ENCODE measurements around the gene ZNF445.
"Not testable (repeated sequence)": the region's sequence is repeated elsewhere in the genome, so short reads cannot be mapped to it uniquely, and the experiment has no call there.

Gene ZNF445

DNA sequence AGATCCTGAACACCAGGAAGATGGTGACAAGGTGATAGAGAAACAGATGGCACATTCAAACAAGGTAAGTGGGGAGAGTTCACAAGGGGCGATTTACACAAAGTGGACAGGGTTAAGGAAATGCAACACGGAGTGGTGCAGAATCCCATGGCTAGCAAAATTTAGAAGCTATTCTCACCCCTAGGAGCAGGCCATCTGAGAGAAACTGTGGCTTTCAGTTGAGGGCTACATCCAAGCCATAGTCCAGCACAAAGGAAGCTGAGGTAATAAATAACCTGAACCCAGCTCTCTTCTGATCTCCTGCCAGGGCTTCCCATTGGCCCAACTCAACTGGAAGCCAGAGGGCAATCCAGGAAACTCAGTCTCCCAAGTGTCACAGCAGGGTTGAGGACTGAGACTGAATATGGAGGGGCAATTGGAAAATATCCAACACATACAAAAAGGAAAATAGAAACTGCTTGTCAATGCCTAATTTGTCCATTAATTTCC is 1.2 kb upstream of the ZNF445 start:
- H3K4me1 ChIP-seq (ENCODE audit: control insufficient read depth in 5 of 5, insufficient read depth in 5 of 5, low read length in 5 of 5), result peaks cover 0 to 21% (median 17%) of the 10 kb centered on the region in 5 donors
- H3K27me3 ChIP-seq (ENCODE audit: control insufficient read depth in 5 of 5, insufficient read depth in 4 of 5, low read length in 5 of 5), result no peaks in the 10 kb centered on the region
- H3K9me3 ChIP-seq (ENCODE audit: control insufficient read depth in 5 of 5, low read length in 5 of 5), result no peaks in the 10 kb centered on the region
- no peak overlapping the region for H3K4me3 ChIP-seq (ENCODE audit: low read depth in 1 of 5, low read length in 5 of 5)
- H3K27ac ChIP-seq (ENCODE audit: low read depth, low read length), result no peak overlapping the region
- no peaks in the 10 kb centered on the region for H3K36me3 ChIP-seq (ENCODE audit: control insufficient read depth in 5 of 5, insufficient read depth in 5 of 5, low read length in 5 of 5)
- H3K9ac ChIP-seq (ENCODE audit: low read length in 5 of 5), result no peak overlapping the region

DNA sequence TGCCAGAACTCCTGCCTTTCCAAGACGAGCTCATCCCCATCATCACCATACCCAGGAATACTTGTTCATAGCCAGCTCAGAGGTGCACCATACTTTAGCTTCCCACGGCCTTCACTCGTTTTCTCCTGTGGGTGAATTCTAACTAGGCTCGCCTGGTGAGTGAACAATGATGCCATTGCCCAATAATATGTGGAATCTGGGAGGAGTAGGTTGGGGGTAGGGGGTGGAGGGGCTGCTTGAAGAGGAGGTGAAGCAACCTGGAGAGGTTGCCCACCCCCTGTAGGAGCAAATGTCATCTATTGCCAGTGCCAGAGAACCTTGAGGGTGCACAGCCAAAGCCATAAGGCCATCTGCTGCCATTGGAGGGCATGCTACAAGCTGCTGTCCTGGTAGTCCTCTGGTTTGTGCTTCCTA is 592 bp upstream of the ZNF445 start:
- Histone ChIP-seq H3K4me1 (ENCODE audit: control insufficient read depth in 5 of 5, insufficient read depth in 5 of 5, low read length in 5 of 5) (peaks cover 0 to 21% (median 17%) of the 10 kb centered on the region in 5 donors), H3K27me3 (ENCODE audit: control insufficient read depth in 5 of 5, insufficient read depth in 4 of 5, low read length in 5 of 5) (no peaks in the 10 kb centered on the region), H3K36me3 (ENCODE audit: control insufficient read depth in 5 of 5, insufficient read depth in 5 of 5, low read length in 5 of 5) (no peaks in the 10 kb centered on the region), H3K9me3 (ENCODE audit: control insufficient read depth in 5 of 5, low read length in 5 of 5) (no peaks in the 10 kb centered on the region), H3K9ac (ENCODE audit: low read length in 5 of 5) (peak overlapping the region in 4 of 5 donors; percentile 50 to 88 (median 76)), H3K27ac (ENCODE audit: low read depth, low read length) (no peak overlapping the region), H3K4me3 (ENCODE audit: low read depth in 1 of 5, low read length in 5 of 5) (peak overlapping the region; percentile 75 to 89 (median 79))

DNA sequence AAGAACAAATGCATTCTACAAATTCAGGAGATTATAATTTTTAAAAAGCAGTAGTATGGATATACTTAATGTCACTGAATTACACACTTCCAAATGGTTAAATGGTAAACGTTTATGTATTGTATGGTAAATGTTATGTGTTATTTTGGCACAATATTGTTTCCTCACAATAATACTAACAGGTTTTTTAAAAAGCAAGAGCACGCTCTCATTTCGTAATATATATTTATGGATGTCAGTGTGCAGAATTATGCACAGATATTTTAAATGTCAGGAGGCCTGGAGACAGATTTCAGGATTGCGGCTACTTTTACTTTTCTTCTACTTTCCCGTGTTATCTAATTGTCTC is 533 bp downstream of the ZNF445 start:
- H3K4me3 ChIP-seq (ENCODE audit: low read depth in 1 of 5, low read length in 5 of 5), result peak overlapping the region; percentile 75 to 84 (median 79)
- peaks cover 0 to 21% (median 17%) of the 10 kb centered on the region in 5 donors for H3K4me1 ChIP-seq (ENCODE audit: control insufficient read depth in 5 of 5, insufficient read depth in 5 of 5, low read length in 5 of 5)
- H3K9me3 ChIP-seq (ENCODE audit: control insufficient read depth in 5 of 5, low read length in 5 of 5), result no peaks in the 10 kb centered on the region
- peak overlapping the region; percentile 63 for H3K27ac ChIP-seq (ENCODE audit: low read depth, low read length)
- peaks cover 0 to 3% (median 0%) of the 10 kb centered on the region in 5 donors for H3K36me3 ChIP-seq (ENCODE audit: control insufficient read depth in 5 of 5, insufficient read depth in 5 of 5, low read length in 5 of 5)
- peak overlapping the region; percentile 64 to 86 (median 82) for H3K9ac ChIP-seq (ENCODE audit: low read length in 5 of 5)
- H3K27me3 ChIP-seq (ENCODE audit: control insufficient read depth in 5 of 5, insufficient read depth in 4 of 5, low read length in 5 of 5), result no peaks in the 10 kb centered on the region

DNA sequence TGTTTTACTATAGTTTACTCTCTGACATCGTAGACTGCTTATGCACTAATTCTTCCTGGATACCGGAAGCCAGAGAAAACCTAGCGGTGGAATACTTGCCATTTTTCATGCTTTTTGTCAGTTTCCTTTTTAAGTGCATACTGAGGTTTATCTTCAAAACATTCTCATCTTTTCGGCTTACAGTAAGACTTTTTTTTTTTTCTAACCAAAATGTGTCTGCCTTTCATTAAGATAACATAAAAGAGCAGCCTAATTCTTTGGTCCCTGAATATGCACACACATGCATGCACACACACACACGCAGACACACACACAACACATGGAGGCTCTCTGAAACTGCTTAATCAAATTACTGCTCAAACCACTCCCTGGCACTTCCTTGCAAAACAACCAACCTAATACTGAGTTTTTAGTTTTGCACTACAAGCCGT is 1.3 kb downstream of the ZNF445 start:
- Histone ChIP-seq H3K27ac (ENCODE audit: low read depth, low read length) (no peak overlapping the region), H3K9ac (ENCODE audit: low read length in 5 of 5) (peak overlapping the region in 4 of 5 donors; percentile 71 to 86 (median 82)), H3K4me3 (ENCODE audit: low read depth in 1 of 5, low read length in 5 of 5) (peak overlapping the region; percentile 75 to 84 (median 79)), H3K4me1 (ENCODE audit: control insufficient read depth in 5 of 5, insufficient read depth in 5 of 5, low read length in 5 of 5) (peaks cover 0 to 21% (median 17%) of the 10 kb centered on the region in 5 donors), H3K27me3 (ENCODE audit: control insufficient read depth in 5 of 5, insufficient read depth in 4 of 5, low read length in 5 of 5) (no peaks in the 10 kb centered on the region), H3K9me3 (ENCODE audit: control insufficient read depth in 5 of 5, low read length in 5 of 5) (no peaks in the 10 kb centered on the region), H3K36me3 (ENCODE audit: control insufficient read depth in 5 of 5, insufficient read depth in 5 of 5, low read length in 5 of 5) (peaks cover 0 to 3% (median 0%) of the 10 kb centered on the region in 5 donors)

DNA sequence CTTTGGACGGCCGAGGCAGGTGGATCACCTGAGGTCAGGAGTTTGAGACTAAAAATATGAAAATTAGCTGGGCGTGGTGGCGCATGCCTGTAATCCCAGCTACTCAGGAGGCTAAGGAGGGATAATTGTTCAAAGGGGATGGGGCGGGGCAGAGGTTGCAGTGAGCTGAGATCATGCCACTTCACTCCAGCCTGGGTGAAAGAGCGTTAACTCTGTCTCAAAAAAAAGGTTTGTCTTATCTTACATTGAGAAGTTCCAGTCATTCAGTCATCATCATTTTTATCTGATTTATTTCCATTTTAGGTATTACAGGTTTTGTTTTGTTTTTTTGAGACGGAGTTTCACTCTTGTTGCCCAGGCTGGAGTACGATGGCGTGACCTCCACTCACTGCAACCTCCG is 2.6 kb downstream of the ZNF445 start:
- not testable (repeated sequence) for H3K9ac ChIP-seq (ENCODE audit: low read length in 5 of 5); H3K4me3 ChIP-seq (ENCODE audit: low read depth in 1 of 5, low read length in 5 of 5); H3K27me3 ChIP-seq (ENCODE audit: control insufficient read depth in 5 of 5, insufficient read depth in 4 of 5, low read length in 5 of 5); H3K9me3 ChIP-seq (ENCODE audit: control insufficient read depth in 5 of 5, low read length in 5 of 5); H3K27ac ChIP-seq (ENCODE audit: low read depth, low read length)
- H3K36me3 ChIP-seq (ENCODE audit: control insufficient read depth in 5 of 5, insufficient read depth in 5 of 5, low read length in 5 of 5), result peaks cover 0 to 10% (median 3%) of the 10 kb centered on the region in 5 donors
- peaks cover 0 to 21% (median 17%) of the 10 kb centered on the region in 5 donors for H3K4me1 ChIP-seq (ENCODE audit: control insufficient read depth in 5 of 5, insufficient read depth in 5 of 5, low read length in 5 of 5)

DNA sequence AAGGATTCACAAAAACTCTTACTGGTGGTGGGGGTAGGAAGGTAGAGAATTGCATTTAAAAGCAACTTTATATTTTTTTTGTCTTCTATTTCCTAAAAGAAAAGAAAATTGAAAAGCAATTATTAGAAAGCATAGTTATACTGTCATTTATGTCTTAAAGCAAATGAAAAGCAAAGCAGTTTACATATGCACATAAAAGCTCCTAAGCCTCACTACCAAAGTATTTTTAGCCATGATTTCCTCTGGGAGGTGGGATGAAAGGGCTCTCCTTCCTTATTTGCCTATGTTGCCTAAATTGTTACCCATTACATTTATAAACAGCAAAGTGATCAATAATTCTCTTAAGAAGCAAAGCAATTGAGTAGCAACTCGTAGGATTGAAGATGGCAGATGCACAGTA is 7.0 kb downstream of the ZNF445 start:
- Histone ChIP-seq H3K4me1 (ENCODE audit: control insufficient read depth in 5 of 5, insufficient read depth in 5 of 5, low read length in 5 of 5) (no peaks in the 10 kb centered on the region), H3K4me3 (ENCODE audit: low read depth in 1 of 5, low read length in 5 of 5) (no peak overlapping the region), H3K27me3 (ENCODE audit: control insufficient read depth in 5 of 5, insufficient read depth in 4 of 5, low read length in 5 of 5) (no peaks in the 10 kb centered on the region), H3K36me3 (ENCODE audit: control insufficient read depth in 5 of 5, insufficient read depth in 5 of 5, low read length in 5 of 5) (peaks cover 8 to 19% (median 10%) of the 10 kb centered on the region in 5 donors), H3K9ac (ENCODE audit: low read length in 5 of 5) (no peak overlapping the region), H3K27ac (ENCODE audit: low read depth, low read length) (no peak overlapping the region), H3K9me3 (ENCODE audit: control insufficient read depth in 5 of 5, low read length in 5 of 5) (no peaks in the 10 kb centered on the region)

DNA sequence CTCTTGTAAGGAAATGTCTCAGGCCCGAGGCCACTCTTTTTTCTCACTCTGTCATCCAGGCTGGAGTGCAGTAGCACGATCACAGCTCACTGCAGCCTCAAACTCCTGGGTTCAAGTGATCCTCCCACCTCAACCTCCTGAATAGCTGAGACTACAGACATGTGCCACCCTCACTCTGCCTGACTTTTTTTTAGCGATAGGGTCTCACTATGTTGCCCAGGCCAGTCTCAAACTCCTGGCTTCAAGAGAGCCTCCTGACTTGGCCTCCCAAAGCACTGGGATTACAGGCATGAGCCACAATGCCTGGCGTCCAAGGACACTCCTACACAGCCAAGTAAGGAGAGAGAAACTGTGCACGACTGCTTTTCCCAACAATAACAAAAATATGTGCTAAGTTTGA is 7.6 kb downstream of the ZNF445 start:
- Histone ChIP-seq H3K27ac (ENCODE audit: low read depth, low read length) (no peak overlapping the region), H3K9ac (ENCODE audit: low read length in 5 of 5) (no peak overlapping the region), H3K36me3 (ENCODE audit: control insufficient read depth in 5 of 5, insufficient read depth in 5 of 5, low read length in 5 of 5) (peaks cover 8 to 19% (median 10%) of the 10 kb centered on the region in 5 donors), H3K4me1 (ENCODE audit: control insufficient read depth in 5 of 5, insufficient read depth in 5 of 5, low read length in 5 of 5) (no peaks in the 10 kb centered on the region), H3K4me3 (ENCODE audit: low read depth in 1 of 5, low read length in 5 of 5) (no peak overlapping the region), H3K9me3 (ENCODE audit: control insufficient read depth in 5 of 5, low read length in 5 of 5) (no peaks in the 10 kb centered on the region), H3K27me3 (ENCODE audit: control insufficient read depth in 5 of 5, insufficient read depth in 4 of 5, low read length in 5 of 5) (no peaks in the 10 kb centered on the region)

DNA sequence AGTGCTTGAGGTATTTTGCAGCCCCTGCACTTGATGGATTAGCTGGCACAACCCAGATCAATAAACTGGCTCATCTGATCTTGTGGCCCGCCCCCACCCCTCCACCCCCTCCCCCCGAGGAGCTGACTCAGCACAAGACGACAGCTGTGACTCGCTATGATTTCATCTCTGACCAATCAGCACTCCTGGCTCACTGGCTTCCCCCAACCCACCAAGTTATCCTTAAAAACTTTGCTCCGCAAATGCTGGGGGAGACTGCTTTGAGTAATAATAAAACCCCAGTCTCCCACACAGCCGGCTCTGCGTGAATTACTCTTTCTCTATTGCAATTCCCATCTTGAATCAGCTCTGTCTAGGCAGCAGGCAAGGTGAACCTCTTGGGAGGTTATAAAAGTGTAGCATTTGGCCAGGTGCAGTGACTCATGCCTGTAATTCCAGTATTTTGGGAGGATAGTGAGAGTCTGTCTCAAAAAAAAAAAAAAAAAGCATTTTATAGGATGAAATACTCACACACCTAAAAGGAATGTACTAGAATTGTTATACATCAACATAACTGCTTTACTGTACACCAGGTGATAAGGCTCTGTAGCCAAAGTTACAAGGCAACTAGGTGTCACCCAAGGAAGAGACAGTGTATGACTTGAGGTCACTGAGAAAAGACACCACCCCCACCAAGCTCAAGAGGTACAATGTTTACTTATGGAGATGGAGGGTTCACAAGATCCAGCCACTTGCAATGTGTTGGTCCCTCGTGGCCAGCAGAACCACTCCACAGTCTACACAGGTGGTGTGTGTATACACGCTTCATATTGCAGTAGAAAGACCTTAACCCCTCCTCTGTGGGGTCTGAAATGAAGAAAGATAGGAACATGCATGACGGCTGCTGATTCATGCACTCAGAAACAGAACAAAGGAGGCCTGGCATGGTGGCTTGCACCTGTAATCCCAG is 8.6 kb downstream of the ZNF445 start:
- H3K4me3 ChIP-seq (ENCODE audit: low read depth in 1 of 5, low read length in 5 of 5), result no peak overlapping the region
- no peak overlapping the region for H3K9ac ChIP-seq (ENCODE audit: low read length in 5 of 5)
- H3K36me3 ChIP-seq (ENCODE audit: control insufficient read depth in 5 of 5, insufficient read depth in 5 of 5, low read length in 5 of 5), result peaks cover 12 to 27% (median 17%) of the 10 kb centered on the region in 5 donors
- H3K9me3 ChIP-seq (ENCODE audit: control insufficient read depth in 5 of 5, low read length in 5 of 5), result no peaks in the 10 kb centered on the region
- H3K4me1 ChIP-seq (ENCODE audit: control insufficient read depth in 5 of 5, insufficient read depth in 5 of 5, low read length in 5 of 5), result no peaks in the 10 kb centered on the region
- no peak overlapping the region for H3K27ac ChIP-seq (ENCODE audit: low read depth, low read length)
- H3K27me3 ChIP-seq (ENCODE audit: control insufficient read depth in 5 of 5, insufficient read depth in 4 of 5, low read length in 5 of 5), result no peaks in the 10 kb centered on the region

DNA sequence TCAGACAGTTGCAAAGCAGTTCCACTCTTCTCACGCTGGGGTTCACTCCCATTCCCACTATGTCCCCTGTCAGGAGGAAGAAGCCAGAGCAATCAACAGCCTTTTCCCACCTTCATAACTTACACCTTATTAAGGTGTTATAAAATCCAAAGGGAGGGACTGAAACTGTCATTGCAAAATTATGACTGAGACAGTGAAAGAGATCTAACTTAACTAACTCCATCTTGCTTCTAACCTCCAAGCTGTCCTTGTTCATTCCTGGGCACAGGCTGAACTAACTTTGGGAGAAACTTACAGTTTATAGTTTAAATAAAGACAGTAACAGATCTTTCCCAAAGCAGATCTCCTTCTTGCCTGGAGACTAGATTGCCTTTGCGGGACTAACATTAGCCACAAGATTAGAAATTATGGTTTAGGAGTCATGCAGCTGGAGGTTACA is 9.4 kb downstream of the ZNF445 start:
- not testable (repeated sequence) for H3K27ac ChIP-seq (ENCODE audit: low read depth, low read length); H3K4me3 ChIP-seq (ENCODE audit: low read depth in 1 of 5, low read length in 5 of 5); H3K9me3 ChIP-seq (ENCODE audit: control insufficient read depth in 5 of 5, low read length in 5 of 5); H3K27me3 ChIP-seq (ENCODE audit: control insufficient read depth in 5 of 5, insufficient read depth in 4 of 5, low read length in 5 of 5); H3K4me1 ChIP-seq (ENCODE audit: control insufficient read depth in 5 of 5, insufficient read depth in 5 of 5, low read length in 5 of 5); H3K9ac ChIP-seq (ENCODE audit: low read length in 5 of 5)
- H3K36me3 ChIP-seq (ENCODE audit: control insufficient read depth in 5 of 5, insufficient read depth in 5 of 5, low read length in 5 of 5), result peaks cover 12 to 35% (median 21%) of the 10 kb centered on the region in 5 donors

DNA sequence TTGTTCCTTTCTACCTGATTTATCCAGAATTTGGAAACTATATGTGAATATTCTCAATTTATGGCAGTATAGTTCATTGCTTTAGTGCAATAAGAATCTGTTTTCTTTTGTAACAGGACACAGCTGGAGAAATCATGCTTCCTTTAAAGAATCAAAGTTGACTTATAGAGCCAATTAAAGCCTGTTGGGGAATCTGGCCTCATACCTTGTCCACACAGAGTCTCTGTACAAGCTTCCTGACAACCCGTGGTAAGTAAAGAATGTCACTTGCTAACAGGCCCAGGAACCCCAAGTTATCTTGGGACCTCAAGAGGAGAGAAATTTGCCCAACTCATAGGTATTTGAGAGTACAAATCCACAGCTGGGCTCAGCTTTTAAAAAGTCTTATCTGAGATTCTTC is 10.2 kb downstream of the ZNF445 start:
- no peaks in the 10 kb centered on the region for H3K27me3 ChIP-seq (ENCODE audit: control insufficient read depth in 5 of 5, insufficient read depth in 4 of 5, low read length in 5 of 5)
- H3K4me3 ChIP-seq (ENCODE audit: low read depth in 1 of 5, low read length in 5 of 5), result no peak overlapping the region
- peaks cover 12 to 37% (median 21%) of the 10 kb centered on the region in 5 donors for H3K36me3 ChIP-seq (ENCODE audit: control insufficient read depth in 5 of 5, insufficient read depth in 5 of 5, low read length in 5 of 5)
- no peaks in the 10 kb centered on the region for H3K9me3 ChIP-seq (ENCODE audit: control insufficient read depth in 5 of 5, low read length in 5 of 5)
- H3K27ac ChIP-seq (ENCODE audit: low read depth, low read length), result no peak overlapping the region
- no peaks in the 10 kb centered on the region for H3K4me1 ChIP-seq (ENCODE audit: control insufficient read depth in 5 of 5, insufficient read depth in 5 of 5, low read length in 5 of 5)
- H3K9ac ChIP-seq (ENCODE audit: low read length in 5 of 5), result peak overlapping the region in 1 of 5 donors; percentile 11

Data from subcutaneous abdominal adipose tissue (tissue), 5 donors.